NCI-H526 treated with DMSO at 0.1 percent for 48 hours (cell line): ENCODE results near the gene SHANK2.

Experiments
- DNase-seq: peaks from one replicate; lab custom pipeline; 2025; lab: John Stamatoyannopoulos, UW

SHANK2 gene

DNA sequence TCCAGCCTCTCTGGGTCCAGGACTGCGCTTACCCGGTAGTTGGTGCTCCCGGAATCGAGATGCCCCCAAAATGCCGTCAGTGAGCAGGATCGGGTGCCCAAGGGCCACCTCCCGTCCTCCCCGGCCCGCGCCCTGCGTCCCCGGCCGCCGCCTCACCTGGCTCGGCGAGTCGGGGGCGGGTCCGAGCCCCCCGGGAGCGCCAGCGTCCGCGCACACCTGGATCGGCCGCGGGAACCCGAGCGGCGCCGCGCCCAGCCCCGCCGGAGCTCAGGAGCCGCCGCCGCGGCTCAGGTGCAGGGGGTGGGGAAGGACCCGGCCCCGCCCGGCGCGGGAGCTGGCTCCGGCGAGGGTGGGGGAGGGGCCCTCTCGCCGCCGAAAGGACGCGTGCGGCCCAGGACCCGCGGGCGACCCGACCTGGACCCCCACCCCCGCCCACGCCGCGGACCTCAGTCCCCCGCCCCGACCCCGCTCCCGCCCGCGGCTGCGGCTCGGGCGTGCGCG lies at the start of gene SHANK2:
Gene SHANK2, minus strand, starts transcription at position 309 of the 501 bp plus-strand sequence. CDS start 105,251 bp downstream, outside the sequence.
- no peak for DNase-seq

GRCh38 chr11:71301858-71302533 lies 49.6 kb upstream of the SHANK2 start:
- DNase-seq, result no peak

- no peak for DNase-seq
These were observed 48.9 kb upstream of the SHANK2 start for GRCh38 chr11:71301046-71301857.

DNA sequence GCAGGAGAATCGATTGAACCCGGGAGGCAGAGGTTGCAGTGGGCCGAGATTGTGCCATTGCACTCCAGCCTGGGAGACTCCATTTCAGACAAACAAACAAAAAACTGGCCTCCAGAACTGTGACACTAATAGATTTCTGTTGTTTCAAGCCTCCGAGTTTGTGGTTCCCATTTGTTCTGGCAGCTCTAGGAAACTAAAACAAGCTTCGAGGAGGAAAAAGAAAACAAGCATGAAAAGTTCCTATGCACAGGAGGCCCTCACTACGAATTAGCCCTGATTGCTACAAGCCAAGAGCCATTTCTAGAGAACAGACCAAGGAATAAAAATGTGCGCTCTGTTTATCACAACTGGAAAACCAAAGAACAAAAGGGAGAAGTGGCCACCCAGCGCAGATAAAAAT lies 47.8 kb upstream of the SHANK2 start:
- DNase-seq, result no peak

DNA sequence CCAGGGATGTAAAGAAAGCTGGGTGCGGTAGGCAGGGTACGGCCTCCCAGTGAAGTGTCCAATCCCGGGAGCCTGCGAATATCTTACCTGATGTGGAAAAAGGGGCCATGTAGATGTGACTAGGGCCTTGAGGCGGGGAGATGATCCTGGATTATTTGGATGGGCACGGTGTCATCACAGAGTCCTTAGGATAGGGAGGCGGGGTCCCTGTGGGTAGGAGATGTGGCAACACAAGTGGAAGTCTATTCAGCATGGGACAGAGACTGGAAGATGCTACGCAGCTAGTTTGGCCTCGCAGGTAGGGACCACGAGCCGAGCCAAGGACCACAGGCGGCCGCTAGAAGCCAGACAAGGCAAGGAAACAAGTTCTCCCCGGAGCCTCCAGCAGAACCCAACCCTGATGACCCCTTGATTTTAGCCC lies 46.4 kb upstream of the SHANK2 start:
- no peak for DNase-seq

- DNase-seq, result no peak
These were observed 45.7 kb upstream of the SHANK2 start for GRCh38 chr11:71298016-71298550.

- DNase-seq, result no peak
These were observed 42.6 kb upstream of the SHANK2 start for GRCh38 chr11:71294846-71295600.

DNA sequence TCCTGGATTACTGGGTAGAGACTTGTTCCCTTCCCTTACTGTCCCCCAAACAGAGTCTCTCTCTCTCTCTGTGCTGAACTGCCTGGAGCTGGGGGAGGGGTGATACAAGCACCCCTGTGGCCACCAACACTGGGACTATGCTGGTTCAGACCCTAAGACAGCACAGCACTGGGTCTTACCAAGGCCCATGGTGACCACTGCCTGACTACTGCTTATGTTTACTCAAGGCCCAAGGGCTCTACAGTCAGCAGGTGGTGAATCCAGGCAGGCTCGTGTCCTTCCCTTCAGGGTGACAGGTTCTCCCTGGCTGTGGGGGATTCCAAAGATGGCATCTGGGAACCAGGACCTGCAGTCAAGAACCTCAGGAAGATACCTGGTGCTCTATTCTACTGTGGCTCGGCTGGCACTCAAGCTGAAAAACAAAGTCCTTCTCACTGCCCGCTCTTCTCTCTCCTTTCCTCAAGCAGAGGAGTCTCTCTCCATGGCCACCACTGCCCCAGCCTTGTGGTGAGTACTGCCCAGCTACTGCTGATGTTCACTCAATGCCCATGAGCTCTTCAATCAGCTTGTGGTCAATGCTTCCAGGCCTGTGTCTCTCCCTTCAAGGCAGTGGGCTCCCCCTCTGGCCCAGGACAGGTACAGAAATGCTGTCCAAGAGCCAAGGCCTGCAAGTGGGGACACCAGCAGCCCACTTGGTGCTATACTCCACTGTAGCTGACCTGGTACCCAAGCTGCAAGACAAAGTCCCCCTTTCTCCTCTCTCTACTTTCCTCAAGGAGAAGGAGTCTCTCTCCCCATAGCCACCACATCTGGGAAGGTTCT lies 41.8 kb upstream of the SHANK2 start:
- no peak for DNase-seq

GRCh38 chr11:71286701-71287643 lies 34.6 kb upstream of the SHANK2 start:
- no peak for DNase-seq

GRCh38 chr11:71285111-71285510 lies 32.7 kb upstream of the SHANK2 start:
- no peak for DNase-seq

- no peak for DNase-seq
These were observed 32.2 kb upstream of the SHANK2 start for GRCh38 chr11:71284525-71285092.

GRCh38 chr11:71283971-71284441 lies 31.6 kb upstream of the SHANK2 start:
- peak; percentile 30 for DNase-seq

GRCh38 chr11:71282581-71283351 lies 30.4 kb upstream of the SHANK2 start:
- no peak for DNase-seq

DNA sequence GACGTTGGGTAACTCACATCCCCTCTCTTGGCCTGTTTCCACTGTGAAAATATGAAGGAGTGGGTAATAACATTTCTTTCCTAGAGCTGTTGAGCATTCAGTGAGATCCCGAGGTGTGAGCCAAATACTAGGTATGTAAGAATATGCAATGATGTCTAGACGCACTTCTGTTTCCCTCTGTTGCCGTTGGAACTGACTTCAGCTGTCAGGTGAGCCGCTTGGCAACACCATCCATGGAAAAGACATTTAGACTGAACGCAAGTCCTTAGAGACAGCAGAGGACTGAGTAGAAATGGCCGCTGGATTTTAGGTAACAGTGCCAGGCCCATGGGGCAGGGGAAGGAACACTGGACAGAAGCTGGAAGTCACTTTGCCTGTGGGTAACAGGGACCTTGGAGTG lies 29.5 kb upstream of the SHANK2 start:
- DNase-seq, result no peak

GRCh38 chr11:71281204-71281603 lies 28.8 kb upstream of the SHANK2 start:
- DNase-seq, result no peak

- no peak for DNase-seq
These were observed 27.7 kb upstream of the SHANK2 start for GRCh38 chr11:71279916-71280645.

DNA sequence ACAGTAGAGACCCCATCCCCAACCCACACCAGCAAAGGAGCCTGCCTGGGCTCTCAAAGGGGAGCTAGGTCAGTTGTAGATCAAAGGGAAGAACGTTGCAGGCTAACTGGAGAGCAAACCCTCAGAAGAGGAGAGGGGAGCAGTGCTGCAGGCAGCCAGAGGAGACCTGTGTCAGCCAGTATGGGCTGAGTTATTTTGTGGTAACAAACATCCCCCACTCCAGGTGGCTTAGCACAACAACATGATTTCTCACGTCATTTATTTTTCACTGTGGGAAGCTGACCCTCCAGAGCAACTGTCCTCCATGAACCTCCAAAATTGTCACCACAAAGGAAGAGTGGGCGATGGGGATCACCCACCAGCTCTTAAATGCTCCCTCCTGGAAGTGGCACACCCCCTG lies 19.8 kb upstream of the SHANK2 start:
- no peak for DNase-seq
